ENCODE measurements around the gene LRCH1.
"Not testable (repeated sequence)": the region's sequence is repeated elsewhere in the genome, so short reads cannot be mapped to it uniquely, and the experiment has no call there.

Gene LRCH1

GRCh38 chr13:46761174-46761573 is 208.2 kb downstream of the LRCH1 start:
- no peak for DNase-seq

- no peak for DNase-seq
Observed at GRCh38 chr13:46761866-46762265, 208.9 kb downstream of the LRCH1 start.

DNA sequence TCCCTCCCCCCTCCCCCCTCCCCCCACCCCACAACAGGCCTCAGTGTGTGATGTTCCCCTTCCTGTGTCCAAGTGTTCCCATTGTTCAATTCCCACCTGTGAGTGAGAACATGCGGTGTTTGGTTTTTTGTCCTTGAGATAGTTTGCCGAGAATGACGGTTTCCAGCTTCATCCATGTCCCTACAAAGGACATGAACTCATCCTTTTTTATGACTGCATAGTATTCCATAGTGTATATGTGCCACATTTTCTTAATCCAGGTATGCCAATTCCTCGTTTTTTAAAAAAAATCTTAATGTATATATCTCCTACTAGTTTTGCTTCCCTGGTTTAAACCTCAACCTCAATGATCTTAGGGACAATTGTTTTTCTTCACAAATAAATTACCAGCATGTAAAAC is 217.0 kb downstream of the LRCH1 start:
- DNase-seq, result not testable (repeated sequence)

GRCh38 chr13:46771693-46772092 is 218.7 kb downstream of the LRCH1 start:
- no peak for DNase-seq

DNA sequence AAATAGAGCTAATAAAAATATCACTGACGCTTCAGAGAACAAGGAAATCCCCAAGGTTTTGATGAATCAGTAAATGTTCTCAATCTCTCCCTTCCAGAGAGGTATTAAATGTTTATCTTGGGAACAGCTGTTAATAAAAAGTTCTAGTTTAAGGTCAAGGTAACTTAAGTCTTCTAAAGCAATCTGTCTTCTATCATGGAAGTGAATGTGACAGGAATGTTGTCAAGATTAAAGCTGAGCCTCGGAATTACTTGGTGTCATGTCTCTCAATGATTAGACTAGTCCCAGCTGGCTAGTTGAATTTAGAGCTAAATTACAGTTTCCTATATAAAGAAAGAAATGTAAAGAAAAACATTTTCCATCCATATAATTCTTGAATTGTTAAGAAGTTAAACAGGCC is 220.6 kb downstream of the LRCH1 start:
- DNase-seq, result no peak

DNA sequence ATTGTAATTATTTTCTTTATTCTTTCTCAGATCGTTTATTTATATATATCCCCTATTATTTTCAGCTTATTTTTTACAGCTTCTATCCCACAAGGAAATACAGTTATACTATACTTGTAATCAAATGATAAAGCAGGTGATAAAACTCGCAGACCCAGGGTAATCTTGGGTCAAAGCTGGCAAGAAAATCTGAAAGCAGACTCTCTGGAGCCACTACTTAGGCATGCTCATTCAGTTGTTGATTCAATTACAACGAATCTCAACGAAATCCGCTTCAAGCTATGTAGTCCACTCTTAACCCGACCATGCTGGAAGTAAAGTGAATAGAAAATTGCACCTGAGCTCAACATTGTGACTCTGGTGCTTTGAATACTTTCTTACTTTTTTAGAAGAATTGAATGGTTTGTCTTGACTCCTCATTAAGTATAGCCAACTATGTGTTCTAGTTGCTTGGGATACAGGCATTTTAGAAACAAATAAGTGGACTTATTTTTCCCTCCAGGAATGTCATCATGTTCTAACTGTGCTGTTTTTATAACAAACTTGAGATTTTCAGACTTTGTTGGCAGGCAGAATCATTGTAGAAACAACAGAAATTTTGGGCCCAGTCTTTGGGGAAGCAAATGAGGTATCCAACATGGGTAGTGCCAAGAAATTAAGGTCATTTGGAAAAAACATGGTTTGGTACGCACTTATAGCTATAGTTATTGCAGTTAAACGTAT is 222.6 kb downstream of the LRCH1 start:
- no peak for DNase-seq

DNA sequence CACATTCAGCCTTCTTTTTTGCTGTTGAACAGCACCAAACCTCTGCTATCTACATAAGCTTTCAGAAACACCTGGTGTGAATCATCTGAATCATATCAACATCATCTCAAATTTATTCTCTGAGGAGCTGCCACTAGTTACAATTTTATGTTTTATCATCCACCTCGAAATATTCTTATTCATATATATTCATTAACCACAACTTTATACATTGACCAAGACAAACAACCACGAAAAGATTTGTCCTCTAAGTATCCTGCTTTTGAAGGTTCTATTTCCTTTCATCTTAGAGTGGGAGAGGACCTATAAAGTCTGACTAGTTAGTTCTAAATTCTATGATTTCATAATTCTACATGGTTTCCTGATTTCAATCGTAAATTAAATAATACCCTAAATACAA is 225.1 kb downstream of the LRCH1 start:
- no peak for DNase-seq

DNA sequence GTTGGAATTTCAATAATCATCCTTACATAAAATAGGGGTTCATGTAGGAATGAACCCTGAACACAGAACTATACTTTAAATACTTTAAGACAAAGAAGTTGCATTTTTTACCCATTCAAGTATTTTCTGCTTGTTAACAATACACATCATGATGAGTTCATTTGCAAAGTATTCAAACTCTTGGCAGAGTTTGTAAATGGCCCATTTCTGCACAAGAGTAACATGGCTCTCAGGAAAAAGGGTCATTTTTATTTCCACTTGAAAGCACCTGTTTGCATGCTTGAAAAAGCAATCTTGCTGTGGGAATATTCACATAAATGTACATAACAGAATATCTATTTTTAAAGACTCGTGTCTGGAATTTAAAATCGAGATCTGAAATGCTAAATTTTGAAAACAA is 225.9 kb downstream of the LRCH1 start:
- no peak for DNase-seq

DNA sequence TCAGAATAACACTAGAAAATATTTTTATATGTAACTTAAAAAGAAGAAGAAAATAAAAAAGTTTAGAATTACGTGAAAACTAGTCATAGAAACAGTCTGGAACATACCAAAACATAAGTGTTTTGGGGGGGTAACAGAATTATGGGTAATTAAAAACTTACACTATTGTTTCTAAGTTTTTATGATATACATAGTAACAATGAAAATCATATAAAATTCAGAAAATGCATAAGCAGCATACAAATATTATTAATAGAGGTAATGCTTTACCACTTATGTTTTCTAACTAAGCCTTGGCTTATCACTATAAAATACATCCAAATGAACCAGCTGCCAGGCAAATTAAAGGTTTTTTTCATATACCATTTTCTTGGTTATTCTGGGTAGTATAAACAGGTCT is 229.1 kb downstream of the LRCH1 start:
- DNase-seq, result no peak

GRCh38 chr13:46782691-46783090 is 229.7 kb downstream of the LRCH1 start:
- DNase-seq, result no peak

DNA sequence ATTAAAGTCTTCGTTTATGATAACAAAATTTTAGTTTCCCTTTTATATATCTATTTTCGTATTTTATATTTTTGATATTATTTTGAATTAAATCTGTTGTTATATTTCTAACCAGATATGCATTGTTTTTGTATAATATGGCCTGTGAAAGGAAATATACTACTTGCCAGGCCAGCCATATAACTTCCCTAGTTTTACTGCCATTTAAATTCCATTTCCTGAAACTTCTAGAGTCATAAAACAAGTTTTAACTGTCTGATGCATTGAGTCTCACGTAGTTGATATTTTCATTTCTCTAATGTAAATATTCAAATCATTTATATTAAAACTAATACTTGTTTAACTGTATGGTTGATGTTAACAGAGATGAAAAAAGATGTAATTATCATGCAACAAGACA is 230.5 kb downstream of the LRCH1 start:
- no peak for DNase-seq

- DNase-seq, result no peak
Observed at GRCh38 chr13:46795321-46795720, 242.4 kb downstream of the LRCH1 start.

GRCh38 chr13:46796129-46796514 is 243.2 kb downstream of the LRCH1 start:
- no peak for DNase-seq

DNA sequence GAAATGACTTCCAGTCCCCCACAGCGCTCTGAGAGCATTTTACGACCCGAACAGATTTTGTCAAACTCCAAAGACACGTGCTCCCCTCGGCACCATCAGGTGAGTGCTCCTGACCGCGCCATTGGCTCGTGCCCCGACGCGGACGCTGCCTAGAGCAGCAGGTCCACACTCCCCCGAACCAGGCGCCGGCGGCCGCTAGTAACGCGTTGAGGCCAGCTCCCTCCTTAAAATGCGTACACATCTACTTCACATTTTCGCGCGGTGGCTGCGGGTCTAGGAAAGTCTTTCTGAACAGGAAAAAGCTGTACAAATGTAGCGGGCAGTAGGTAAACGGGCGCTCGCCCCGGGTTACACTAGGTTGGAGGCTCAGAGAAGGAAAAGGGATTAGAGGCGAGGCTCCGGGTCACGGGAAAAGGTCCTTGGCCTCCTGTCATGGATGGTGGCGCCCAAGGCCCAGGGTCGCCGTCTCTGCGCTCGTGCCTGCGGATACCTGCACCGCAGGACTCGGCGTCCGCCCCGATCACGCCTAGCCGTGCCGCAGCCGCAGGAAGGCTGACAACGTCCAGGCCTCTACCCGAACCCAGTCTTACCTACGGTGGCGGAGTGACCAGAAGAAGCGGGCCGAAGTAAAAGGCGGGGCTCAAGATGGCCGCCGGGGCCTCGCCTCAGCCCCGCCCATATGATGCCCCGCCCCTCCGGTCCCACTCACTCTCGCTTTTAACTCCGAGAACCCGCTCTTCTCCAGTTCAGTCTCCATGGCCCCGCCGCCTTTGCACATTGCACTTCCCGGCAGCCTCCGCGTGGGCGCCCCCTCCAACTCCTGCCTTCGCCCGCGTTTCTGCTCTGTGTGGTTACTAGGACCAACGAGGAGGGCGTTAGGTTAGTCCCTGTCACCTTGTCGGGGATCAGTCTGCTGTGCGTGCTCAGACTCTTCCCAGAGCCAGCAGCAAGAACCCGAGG is 243.8 kb downstream of the LRCH1 start, which contains the start of gene ESD:
Gene ESD (minus strand): TSS at position 647 of the 960 bp plus-strand sequence. CDS start 5,748 bp downstream, outside the sequence.
- peak; percentile 68 for DNase-seq

GRCh38 chr13:46797501-46798237 is 244.7 kb downstream of the LRCH1 start:
- DNase-seq, result no peak

- DNase-seq, result peak; percentile 21
Observed at GRCh38 chr13:46799139-46799538, 246.2 kb downstream of the LRCH1 start.

GRCh38 chr13:46801858-46802257 is 248.9 kb downstream of the LRCH1 start:
- no peak for DNase-seq
